NCI-H345 (cell line): ENCODE results near the gene SHANK1.
"Not testable (repeated sequence)": the region's sequence is repeated elsewhere in the genome, so short reads cannot be mapped to it uniquely, and the experiment has no call there.

Experiments used
- DNase-seq: peaks from one replicate; lab custom pipeline; 2025; lab: John Stamatoyannopoulos, UW

The SHANK1 gene

DNA sequence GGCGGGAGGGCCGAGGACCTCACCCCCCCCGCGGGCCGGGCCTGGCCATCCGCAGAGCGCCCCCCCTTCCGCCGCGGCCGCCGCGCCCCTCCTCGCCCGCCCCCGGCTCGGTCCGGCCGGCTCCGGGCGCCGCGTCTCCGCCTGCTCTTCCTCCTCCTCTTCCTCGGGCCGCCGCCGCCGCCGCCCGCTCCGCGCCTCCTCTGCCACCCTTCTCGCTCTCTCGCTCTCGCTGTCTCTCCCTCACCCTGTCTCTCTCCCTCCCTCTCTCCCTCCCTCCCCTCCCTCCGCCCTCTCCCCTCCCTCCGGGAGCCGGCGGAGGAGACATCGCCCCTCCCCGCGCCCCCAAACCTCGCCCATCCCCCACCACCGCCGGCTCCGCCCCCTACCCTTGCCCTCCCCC, at the start of gene SHANK1:
SHANK1 (minus strand) TSS at position 237 of the 400 bp plus-strand sequence. CDS start 2,883 bp downstream, outside the sequence.
- no peak for DNase-seq

DNA sequence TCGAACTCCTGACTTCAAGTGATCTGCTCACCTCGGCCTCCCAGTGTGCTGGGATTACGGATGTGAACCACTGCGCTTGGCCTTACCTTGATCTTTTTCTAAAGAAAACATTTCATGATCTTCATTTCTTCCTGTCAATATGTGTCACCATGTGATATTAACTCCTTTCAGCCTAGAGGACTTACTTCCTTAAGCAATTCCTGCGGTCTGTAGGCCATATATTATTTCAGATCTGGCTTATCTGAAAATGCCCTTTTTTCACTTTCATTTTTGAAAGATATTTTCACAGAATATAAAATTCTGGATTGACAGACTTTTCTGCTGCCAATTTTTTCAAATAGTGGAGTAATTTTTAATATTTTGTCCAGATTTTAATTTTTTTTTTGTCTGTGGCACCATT, 48.7 kb upstream of the SHANK1 start:
- DNase-seq: no peak

DNA sequence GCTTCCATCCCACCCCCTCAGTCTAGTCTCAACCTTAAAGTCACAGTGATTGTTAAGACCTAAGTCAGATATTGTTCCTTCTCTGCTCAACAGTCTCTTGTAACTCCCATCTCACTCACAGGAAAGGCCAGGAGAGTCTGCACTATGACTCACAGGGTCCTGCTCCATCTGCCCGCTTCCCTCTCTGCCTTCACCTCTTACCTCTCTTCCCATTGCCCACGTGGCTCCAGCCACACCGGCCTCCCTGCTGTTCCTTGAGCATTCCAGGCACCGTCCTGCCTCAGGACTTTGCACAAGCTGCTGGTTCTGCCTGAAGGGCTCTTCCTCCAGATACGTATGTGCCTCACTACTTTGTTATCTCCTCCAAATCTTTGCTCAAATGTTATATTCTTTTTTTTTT, 47.7 kb upstream of the SHANK1 start:
- not testable (repeated sequence) for DNase-seq

DNA sequence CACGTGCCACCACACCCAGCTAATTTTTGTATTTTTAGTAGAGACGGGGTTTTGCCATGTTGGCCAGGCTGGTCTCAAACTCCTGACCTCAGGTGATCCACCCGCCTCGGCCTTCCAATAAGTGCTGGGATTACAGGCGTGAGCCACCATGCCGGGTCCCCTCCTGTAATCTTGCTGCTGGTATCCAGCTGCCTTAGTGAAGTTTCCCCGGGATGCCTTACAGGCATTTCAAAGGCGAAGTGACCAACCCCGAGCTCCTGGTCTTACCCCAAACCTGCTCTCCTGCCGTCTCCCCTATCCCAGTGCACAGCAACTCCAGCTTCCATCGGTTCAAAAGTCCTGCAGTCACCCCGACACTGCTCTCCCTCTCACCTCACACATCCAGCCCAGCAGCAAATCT, 47.1 kb upstream of the SHANK1 start:
- not testable (repeated sequence) for DNase-seq

DNA sequence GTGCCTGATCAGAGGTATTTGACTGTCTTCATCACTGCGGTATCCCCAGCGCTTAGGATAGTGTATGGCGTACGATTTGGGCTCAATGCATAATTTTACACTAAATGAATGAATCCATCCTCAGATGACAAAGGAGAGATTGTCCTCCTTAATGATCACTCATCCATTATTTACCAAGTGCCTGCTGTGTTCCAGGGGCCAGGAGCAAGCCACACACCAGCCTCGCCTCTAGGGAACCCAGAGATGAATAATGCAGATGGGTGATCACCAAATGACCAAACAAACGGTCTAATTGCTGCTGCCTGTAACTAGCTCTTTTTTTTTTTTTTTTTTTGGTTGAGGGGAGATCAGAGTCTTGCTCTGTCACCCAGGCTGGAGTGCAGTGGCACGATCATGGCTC, 44.8 kb upstream of the SHANK1 start:
- no peak for DNase-seq

DNA sequence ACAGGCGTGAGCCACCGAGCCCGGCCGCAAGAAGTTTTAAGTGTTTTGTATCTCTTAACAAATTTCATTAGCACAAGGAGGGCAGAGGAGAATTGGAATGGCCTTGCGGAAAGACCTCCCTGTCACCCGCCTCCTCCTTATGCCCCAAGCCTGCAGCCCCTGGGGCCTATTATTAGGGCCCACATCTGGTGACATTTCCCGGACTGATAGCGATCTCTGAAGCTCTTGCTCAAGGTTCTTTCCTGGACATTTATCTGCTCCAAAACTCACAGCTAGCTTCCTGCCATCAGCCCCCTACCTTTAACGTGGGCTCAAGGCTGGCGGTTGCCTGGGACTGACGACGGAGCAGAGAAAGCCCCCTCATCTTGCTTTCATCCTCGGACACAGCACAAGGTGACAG, 43.9 kb upstream of the SHANK1 start:
- DNase-seq: not testable (repeated sequence)

DNA sequence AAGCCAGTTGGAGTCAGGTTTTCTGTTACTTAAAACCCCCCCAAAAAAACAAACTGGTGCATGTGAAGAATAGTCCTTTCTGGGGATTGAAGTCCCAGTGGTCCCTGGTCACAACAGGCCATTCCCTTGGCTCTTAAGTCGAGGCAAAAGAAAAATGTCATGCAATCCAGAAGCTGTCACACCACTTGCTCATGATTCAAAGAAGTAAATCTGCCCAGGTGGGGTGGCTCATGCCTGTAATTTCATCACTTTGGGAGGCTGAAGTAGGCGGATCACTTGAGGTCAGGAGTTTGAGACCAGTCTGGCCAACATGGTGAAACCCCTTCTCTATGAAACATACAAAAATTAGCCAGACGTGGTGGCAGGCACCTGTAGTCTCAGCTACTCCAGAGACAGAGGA, 41.9 kb upstream of the SHANK1 start:
- DNase-seq: not testable (repeated sequence)

DNA sequence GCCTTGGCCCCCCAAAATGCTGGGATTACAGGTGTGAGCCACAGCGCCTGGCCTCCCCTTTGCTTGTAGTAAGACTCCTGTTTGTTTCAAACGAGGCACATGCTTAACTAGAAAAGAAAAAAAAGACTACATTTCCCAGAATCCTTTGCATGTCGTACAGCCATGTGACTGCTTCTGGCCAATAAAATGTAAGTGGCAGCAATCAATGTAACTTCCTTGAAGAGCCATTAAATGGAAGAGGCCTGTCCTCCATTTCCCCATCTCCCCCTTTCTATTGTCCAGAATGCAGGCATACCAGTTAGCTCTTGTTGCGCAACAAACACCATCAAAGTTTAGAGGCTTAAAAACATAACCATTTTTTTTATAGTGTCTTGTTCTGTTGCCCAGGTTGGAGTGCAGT, 40.3 kb upstream of the SHANK1 start:
- no peak for DNase-seq

DNA sequence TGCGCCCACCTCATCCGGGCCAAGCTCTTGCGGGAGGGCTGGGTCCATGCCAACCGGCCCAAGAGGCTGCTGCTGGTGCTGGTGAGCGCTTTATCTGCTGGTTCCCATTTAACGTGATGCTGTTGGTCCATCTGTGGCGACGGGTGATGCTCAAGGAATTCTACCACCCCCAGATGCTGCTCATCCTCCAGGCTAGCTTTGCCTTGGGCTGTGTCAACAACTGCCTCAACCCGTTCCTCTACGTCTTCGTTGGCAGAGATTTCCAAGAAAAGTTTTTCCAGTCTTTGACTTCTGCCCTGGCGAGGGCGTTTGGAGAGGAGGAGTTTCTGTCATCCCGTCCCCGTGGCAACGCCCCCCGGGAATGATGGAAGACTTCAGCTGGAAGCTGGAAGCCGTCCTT, 39.5 kb upstream of the SHANK1 start:
- not testable (repeated sequence) for DNase-seq

DNA sequence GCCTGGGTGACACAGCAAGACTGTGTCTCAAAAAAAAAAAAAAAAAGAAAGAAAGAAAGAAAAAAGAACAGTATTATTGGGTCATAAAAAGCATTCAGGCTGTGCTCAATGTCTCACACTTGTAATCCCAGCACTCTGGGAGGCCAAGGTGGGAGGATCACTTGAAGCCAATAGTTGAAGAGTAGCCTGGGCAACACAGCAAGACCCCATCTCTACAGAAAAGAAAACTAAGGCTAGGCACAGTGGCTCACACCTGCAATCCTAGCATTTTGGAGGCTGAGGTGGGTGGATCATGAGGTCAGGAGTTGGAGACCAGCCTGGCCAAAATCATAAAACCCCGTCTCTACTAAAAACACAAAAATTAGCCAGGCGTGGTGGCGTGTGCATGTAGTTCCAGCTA, 38.0 kb upstream of the SHANK1 start:
- DNase-seq: not testable (repeated sequence)

DNA sequence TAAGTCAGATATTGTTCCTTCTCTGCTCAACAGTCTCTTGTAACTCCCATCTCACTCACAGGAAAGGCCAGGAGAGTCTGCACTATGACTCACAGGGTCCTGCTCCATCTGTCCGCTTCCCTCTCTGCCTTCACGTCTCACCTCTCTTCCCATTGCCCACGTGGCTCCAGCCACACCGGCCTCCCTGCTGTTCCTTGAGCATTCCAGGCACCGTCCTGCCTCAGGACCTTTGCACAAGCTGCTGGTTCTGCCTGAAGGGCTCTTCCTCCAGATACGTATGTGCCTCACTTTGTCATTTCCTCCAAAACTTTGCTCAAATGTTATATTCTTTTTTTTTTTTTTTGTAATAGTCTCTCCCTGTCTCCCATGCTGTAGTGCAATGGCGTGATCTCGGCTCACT, 36.6 kb upstream of the SHANK1 start:
- DNase-seq: not testable (repeated sequence)

DNA sequence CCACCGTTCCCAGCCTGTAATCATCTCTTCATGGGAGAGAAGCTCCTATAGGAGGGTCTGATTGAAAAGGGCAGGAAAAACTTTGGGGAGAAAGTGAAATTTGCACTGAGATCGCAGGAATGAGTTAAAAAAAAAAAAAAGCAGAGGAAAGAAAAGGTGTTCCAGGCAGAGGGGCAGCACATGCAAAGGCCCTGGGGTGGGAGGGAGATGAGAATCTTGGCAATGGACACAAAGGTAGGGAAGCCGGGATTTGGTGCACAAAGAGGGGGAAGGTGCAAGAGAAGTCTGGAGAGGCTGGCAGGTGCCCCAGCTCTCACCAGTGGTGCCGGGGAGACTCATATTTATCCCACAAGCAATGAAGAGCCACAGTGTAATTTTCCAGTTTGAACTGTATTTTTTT, 34.3 kb upstream of the SHANK1 start:
- DNase-seq: no peak

DNA sequence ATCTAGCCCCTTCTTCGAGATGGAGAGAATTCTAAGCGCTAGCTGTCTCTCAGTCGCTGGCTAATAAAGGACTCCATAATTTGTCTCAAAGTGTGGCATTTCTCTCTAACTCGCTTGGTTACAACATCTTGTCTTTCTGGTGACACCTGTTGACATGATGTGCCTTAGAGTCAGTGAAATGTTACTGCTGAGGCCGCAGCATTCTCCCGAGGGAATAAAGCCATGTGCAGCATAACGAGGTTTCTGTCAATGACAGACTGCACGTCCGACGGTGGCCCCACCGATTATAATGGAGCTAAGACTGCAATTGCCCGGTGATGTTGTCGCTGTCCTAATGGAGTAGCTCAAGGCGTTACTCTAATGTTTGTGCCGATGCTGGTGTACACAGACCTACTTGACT, 30.4 kb upstream of the SHANK1 start:
- DNase-seq: no peak

DNA sequence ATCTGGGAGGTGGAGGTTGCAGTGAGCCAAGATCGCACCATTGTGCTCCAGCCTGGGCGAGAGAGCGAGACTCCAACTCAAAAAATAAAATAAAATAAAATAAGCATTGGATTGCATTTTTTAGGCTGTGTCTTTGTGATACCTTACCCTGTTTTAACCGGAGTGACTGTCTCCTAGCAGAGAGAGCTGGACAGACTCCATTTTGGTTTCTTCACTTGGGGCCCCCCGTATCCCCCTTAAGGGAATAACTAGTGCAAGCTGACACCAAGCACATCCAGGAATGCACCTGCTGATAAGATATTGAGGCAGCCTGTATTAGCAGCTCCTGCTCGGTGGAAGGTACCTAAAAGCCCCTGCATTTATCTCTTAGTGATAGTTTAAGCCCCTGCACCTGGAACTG, 29.9 kb upstream of the SHANK1 start:
- DNase-seq: no peak

DNA sequence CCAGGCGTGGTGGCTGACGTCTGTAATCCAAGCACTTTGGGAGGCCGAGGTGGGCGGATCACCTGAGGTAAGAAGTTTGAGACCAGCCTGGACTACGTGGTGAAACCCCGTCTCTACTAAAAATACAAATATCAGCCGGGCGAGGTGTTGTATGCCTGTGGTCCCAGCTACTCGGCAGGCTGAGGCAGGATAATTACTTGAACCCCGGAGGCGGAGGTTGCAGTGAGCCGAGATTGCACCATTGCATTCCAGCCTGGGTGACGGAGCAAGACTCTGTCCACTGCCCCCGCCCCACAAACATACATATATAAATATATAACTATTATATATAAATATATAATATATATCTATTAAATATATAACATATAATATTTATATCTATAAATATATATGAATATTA, 27.5 kb upstream of the SHANK1 start:
- DNase-seq: not testable (repeated sequence)

DNA sequence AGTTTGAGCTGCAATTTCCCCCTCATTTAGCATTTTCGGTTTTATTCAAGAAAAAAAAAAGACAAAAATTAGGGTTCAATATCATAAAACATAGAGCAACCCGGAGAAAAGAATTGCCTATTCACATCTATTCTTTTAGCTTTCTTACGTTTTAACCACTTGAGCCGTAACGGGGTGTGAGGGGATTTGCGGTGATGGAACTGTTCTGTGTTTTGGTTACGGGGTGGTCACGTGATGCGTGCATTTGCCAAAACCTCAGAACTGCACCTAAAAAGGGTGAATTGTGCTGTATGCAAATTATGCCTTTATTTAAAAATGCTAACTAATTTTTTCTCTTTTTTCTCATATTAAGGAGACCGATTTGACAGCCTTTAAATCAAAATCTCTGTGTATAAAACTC, 25.6 kb upstream of the SHANK1 start:
- DNase-seq: no peak

DNA sequence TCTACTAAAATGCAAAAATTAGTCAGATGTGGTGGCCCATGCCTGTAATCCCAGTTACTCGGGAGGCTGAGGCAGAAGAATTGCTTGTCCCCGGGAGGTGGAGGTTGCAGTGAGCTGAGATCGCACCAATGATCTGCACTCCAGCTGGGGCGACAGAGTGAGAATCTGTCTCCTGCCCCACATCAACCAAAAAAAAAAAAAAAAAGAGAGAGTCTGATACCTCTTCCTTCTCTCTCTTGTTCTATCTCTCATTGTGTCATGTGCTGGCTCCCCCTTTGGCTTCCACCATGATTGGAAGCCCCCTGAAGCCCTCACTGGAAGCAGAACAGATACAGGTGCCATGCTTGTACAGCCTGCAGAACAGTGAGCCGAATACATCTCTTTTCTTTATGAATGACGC, 23.9 kb upstream of the SHANK1 start:
- DNase-seq: no peak

DNA sequence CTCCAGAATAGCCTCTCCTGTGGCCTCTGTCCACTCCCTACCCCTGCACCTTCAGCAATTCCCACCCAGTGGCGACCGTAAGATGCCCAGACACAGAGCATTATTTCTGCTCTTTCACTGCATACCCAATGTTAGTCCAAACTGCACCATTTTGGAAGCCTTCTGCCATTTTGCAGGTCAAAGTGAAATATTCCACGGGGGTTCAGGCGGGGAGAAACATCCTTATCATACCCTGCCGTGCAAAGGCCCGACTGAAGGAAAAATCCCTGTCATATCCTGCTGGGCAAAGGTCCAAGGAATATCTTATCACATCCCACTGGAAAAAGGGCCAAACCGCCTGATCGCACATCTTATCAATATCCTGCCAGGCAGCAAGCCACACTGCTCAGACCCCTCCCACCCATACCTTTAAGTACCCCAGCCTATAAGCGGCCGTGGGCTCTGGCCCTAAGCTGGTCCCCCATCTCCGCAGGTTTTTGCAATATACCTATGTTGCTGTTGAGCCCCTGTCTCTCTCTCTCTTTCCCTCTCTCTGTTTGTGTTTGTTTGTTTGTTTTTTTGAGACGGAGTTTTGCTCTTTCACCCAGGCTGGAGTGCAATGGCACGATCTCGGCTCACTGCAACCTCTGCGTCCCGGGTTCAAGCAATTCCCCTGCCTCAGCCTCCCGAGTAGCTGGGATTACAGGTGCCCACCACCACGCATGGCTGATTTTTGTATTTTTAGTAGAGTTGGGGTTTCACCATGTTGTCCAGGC, 21.8 kb upstream of the SHANK1 start:
- no peak for DNase-seq

DNA sequence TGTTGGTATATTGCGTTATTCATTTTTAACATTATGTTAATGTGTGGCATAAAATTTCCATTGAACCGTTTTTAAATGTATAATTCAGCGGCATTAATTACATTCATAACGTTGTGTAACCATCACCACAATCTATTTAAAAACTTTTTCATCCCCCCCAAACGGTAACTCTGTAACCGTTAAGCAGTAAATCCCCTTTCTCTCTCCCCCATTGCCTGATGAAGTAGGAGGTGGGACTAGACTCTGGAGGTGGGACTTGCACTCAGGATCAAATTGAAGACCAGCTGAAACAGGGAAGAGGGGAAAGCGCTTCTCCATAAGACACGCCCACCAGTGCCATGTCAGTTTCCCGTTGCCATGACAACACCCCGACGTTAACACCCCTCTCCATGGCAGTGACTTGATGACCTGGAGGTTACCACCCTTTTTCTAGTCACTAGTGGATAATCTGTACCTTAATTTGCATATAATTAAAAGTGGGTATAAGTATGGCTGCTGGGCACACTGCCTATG, 20.4 kb upstream of the SHANK1 start:
- no peak for DNase-seq

DNA sequence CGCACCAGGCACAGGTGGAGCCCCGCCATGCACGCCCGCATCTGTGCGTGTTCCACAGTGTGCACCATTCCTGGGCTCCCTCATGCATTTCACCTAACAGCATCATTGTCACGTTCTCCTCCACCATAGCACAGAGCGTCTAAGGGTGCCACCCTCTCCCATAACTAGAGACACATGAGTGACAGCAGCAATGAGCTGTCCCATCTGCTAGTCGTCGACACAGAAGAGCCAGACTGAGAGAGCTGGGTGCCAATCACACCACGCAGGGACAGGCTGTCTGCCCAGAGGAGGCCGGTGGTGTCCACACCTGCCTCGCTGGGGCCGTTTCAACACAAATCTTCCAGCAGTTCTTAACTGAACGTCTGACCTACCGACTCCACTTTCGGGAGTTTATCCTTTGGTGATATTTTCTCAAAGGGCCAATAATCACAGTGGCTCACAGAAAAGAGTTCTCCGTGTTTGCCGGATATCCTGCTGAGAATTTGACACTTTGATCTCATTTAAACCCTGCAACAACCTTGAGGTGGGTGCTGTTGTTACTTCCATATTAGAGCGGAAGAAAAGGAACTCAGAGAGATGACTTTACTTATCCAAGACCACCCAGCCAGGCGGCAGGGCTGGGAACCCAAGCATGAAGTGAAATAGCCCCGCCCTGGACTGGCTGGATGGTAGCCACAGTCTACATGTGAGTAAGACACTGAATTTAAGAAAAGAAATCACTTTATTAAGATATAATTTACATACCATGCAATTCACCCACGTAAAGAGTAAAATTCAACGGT, 19.7 kb upstream of the SHANK1 start:
- DNase-seq: no peak

DNA sequence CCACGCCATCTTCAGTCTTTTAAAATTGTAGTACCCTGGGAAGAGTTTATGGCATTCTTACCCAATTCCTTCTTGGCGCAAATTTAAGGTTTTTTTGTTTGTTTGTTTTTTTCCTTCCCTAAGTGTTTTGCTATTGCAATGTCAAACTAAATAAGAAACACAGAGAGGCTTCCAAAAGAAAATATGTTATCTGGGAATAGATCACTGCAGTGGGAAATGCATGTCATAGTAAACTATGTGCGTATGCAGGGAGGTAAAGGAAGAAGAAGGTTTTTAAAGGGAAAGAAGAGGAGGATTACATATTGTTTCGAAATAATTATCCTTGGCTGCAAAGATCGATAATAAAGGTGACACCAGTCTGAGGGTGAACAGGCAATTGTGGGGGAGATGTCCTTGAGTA, 16.7 kb upstream of the SHANK1 start:
- no peak for DNase-seq

DNA sequence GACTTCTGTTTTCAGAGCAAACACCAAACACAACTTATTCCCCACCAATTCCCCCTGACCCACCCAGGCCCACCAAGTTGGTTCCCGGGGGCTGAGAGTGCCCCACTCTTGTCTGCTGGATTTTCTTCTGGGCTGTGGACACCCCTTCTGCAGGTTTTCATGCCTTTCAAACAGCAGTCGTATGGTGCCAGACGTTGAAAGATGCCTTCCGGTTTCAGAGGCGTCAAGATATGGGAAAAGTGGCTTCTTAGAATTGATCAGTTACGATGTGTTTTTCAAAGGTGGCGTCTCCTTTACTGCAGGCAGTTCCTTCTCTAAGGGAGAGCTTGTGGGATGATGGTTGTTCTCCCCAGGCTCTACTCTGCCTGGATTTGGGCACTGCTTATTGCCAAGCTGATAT, 16.3 kb upstream of the SHANK1 start:
- no peak for DNase-seq

DNA sequence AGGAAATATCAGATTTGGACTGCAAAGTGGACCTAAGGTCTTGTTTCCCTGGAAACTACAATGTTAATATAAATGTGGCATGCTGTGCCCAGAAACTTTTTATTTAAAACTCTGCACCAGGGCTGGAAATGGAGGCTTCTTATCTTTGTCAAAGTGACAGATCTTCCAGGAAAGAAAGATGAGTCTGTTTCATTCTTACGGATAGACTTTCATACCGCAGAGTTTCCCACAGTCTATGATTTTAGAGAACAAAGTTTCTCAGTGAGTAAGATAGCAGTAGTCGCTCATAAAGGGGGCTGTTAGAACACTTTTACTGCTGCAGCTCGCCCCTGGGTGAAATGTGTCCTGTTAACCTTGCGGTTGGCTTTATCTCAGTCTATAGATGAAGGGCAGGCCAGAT, 10.3 kb upstream of the SHANK1 start:
- DNase-seq: no peak
